Activated CD8-positive, alpha-beta T cell treated with anti-CD3 and anti-CD28 coated beads for 36 hours (primary cell): ENCODE results near the gene RYK. TPM values are rescaled to one million over a fixed set of nuclear protein-coding genes. Genes with fewer than 3 reads are reported as not detected.
A peak's percentile ranks its signal among the peaks of the same experiment; 100 is the strongest.

ENCODE experiments used
- ATAC-seq: fragments of 200-7000 bp; cut with Tn5 transposase; one replicate; pipeline ENCODE4 v1.10.0; 2021; ENCODE audit warnings: mild to moderate bottlenecking, moderate library complexity
- CTCF ChIA-PET: fragments of 350-600 bp; sonication (Branson Sonifier 250); formaldehyde crosslinking; loops from one replicate; lab custom pipeline; 2021; ENCODE audit warnings: antibody characterized with exemption; lab: Charles Lee
- POLR2A ChIA-PET: fragments of 350-600 bp; sonication (Branson Sonifier 250); formaldehyde crosslinking; loops from one replicate; lab custom pipeline; 2021; ENCODE audit warnings: antibody characterized with exemption; lab: Charles Lee
- DNase-seq: peaks from one replicate; pipeline ENCODE4 v3.0.0-alpha.2; 2020
- H3K27ac Mint-ChIP-seq: one replicate; pipeline ENCODE4 v1.8.0; 2021; ENCODE audit warnings: mild to moderate bottlenecking, mixed read lengths
- H3K27me3 Mint-ChIP-seq: one replicate; pipeline ENCODE4 v1.8.0; 2021; ENCODE audit warnings: mixed read lengths
- H3K36me3 Mint-ChIP-seq: one replicate; pipeline ENCODE4 v1.8.0; 2021; ENCODE audit warnings: low read depth, mixed read lengths
- H3K4me1 Mint-ChIP-seq: one replicate; pipeline ENCODE4 v1.8.0; 2021; ENCODE audit warnings: low read depth, mixed read lengths
- H3K4me3 Mint-ChIP-seq: one replicate; pipeline ENCODE4 v1.8.0; 2021; ENCODE audit warnings: mild to moderate bottlenecking, moderate library complexity, mixed read lengths
- H3K9me3 Mint-ChIP-seq: one replicate; pipeline ENCODE4 v1.8.0; 2021; ENCODE audit warnings: mixed read lengths
- intact Hi-C: fragments of 100-400 bp; cut with micrococcal nuclease; formaldehyde crosslinking; loops from one replicate; pipeline ENCODE4 v1.10.0; 2022
- total RNA-seq, 2 experiments: library from RNA; stranded (reverse); gene quantifications; one replicate each; pipeline ENCODE4 v1.2.3, GENCODE V29; 2021
- TF ChIP-seq, protein P1 (sequence below): fragments of 200-600 bp; IDR thresholded peaks from one replicate; pipeline ENCODE4 v1.8.0; 2022; ENCODE audit warnings: antibody characterized with exemption, mild to moderate bottlenecking

The RYK gene
- 10 to 100 TPM; 19.8 to 21.9 TPM for total RNA-seq

- H3K4me1 Mint-ChIP-seq, result peaks cover 61% of the 10 kb centered on the region
- POLR2A ChIA-PET, result interaction anchor here (0.7 to 4.4 kb wide), 5 partner anchors 11 to 368 kb away, joined by 3 to 37 read pairs (median 5); partner anchors contain the start of genes ANAPC13 and CEP63
These were observed at the start of gene RYK for GRCh38 chr3:134250717-134251220. TSS of gene RYK (minus strand) at chr3:134250859. CDS start at chr3:134250654, 205 bp downstream.

GRCh38 chr3:134299888-134300206 is 49.2 kb upstream of the RYK start:
- DNase-seq (no peak), ATAC-seq (no peak)
- peaks cover 3% of the 10 kb centered on the region for H3K36me3 Mint-ChIP-seq
- peaks cover 5% of the 10 kb centered on the region for H3K9me3 Mint-ChIP-seq
- no peak overlapping the region for H3K27ac Mint-ChIP-seq
- H3K27me3 Mint-ChIP-seq, result peaks cover 20% of the 10 kb centered on the region
- H3K4me3 Mint-ChIP-seq, result no peak overlapping the region
- ChIA-PET POLR2A (no interaction called here), CTCF (interaction anchor here (0.8 to 6.5 kb wide), 6 partner anchors 62 to 173 kb away, joined by 3 to 55 read pairs (median 4); no protein-coding TSS in a partner anchor)
- intact Hi-C loops, result loop anchor here (5.0 kb wide), 1 partner anchor 88 kb away; no protein-coding TSS in a partner anchor
- TF ChIP-seq, protein P1, sequence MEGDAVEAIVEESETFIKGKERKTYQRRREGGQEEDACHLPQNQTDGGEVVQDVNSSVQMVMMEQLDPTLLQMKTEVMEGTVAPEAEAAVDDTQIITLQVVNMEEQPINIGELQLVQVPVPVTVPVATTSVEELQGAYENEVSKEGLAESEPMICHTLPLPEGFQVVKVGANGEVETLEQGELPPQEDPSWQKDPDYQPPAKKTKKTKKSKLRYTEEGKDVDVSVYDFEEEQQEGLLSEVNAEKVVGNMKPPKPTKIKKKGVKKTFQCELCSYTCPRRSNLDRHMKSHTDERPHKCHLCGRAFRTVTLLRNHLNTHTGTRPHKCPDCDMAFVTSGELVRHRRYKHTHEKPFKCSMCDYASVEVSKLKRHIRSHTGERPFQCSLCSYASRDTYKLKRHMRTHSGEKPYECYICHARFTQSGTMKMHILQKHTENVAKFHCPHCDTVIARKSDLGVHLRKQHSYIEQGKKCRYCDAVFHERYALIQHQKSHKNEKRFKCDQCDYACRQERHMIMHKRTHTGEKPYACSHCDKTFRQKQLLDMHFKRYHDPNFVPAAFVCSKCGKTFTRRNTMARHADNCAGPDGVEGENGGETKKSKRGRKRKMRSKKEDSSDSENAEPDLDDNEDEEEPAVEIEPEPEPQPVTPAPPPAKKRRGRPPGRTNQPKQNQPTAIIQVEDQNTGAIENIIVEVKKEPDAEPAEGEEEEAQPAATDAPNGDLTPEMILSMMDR, result no peak
- no peaks in the 10 kb centered on the region for H3K4me1 Mint-ChIP-seq

More at GRCh38 chr3:134250717-134251220, at the start of gene RYK:
- peak; percentile 77 for DNase-seq
- H3K36me3 Mint-ChIP-seq, result peaks cover 9% of the 10 kb centered on the region
- peak within 1 kb of the TSS; percentile 93 for H3K27ac Mint-ChIP-seq
- peak; percentile 69 for ATAC-seq
- H3K9me3 Mint-ChIP-seq, result no peaks in the 10 kb centered on the region
- intact Hi-C loops, result loop anchor here (5.0 kb wide), 1 partner anchor 42 kb away; no protein-coding TSS in a partner anchor
- H3K4me3 Mint-ChIP-seq, result peak within 1 kb of the TSS; percentile 87
- H3K27me3 Mint-ChIP-seq, result peaks cover 6% of the 10 kb centered on the region
- TF ChIP-seq, protein P1, result no peak
- CTCF ChIA-PET, result interaction anchor here (1.2 kb wide), 1 partner anchor 39 kb away, joined by 4 read pairs; no protein-coding TSS in a partner anchor

DNA sequence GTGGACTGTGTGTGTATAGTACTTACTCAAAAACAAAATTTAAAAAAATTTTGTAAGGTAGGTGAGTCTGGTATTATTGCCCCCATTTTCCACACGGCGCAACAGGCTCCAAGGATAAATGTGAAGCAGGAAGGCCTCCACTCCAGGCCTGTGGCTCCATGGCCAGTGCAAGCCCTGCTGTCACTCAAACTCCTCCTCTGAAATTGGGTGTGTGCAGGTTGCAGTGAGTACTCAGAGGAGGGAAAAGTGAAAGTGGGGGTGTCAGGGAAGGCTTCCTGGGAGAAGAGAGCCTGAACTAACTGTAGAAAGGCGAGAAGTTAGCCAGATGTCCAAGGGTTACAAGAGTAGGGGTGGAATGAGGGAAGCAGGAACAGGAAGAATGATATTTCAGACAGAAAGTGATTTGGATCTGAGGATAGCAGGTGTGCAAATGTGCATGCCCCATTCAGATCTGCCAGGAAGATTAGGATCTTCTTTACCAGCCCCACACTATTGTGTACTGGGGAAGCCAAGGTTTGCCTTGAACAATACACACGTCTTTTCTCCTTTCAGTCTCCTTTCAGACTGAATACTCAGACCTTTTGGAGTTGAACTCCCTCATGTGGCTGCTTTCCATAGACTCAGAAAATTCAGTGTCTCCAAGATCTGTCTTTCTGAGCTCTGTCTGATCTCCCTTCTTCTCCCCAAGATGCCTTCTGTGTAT is 48.7 kb upstream of the RYK start:
- ATAC-seq, result peak; percentile 37
- CTCF ChIA-PET, result interaction anchor here (0.8 to 6.5 kb wide), 6 partner anchors 61 to 174 kb away, joined by 3 to 55 read pairs (median 4); no protein-coding TSS in a partner anchor
- intact Hi-C loops, result loop anchor here (5.0 kb wide), 1 partner anchor 87 kb away; no protein-coding TSS in a partner anchor
- Mint-ChIP-seq H3K4me3 (no peak overlapping the region), H3K27me3 (peaks cover 16% of the 10 kb centered on the region), H3K4me1 (no peaks in the 10 kb centered on the region), H3K36me3 (peaks cover 3% of the 10 kb centered on the region), H3K27ac (no peak overlapping the region), H3K9me3 (peaks cover 5% of the 10 kb centered on the region)
- TF ChIP-seq, protein P1, result no peak
- DNase-seq, result no peak
- POLR2A ChIA-PET, result no interaction called here

GRCh38 chr3:134298249-134298648 is 47.6 kb upstream of the RYK start:
- no peak overlapping the region for H3K4me3 Mint-ChIP-seq
- ChIA-PET POLR2A (no interaction called here), CTCF (interaction anchor here (6.5 kb wide), 1 partner anchor 85 kb away, joined by 55 read pairs; no protein-coding TSS in a partner anchor)
- H3K27ac Mint-ChIP-seq, result no peak overlapping the region
- no peak for DNase-seq
- intact Hi-C loops, result loop anchor here (5.0 kb wide), 1 partner anchor 86 kb away; no protein-coding TSS in a partner anchor
- peaks cover 3% of the 10 kb centered on the region for H3K36me3 Mint-ChIP-seq
- no peaks in the 10 kb centered on the region for H3K4me1 Mint-ChIP-seq
- TF ChIP-seq, protein P1, result no peak
- peaks cover 5% of the 10 kb centered on the region for H3K9me3 Mint-ChIP-seq
- no peak for ATAC-seq
- peaks cover 16% of the 10 kb centered on the region for H3K27me3 Mint-ChIP-seq
